ENCODE results near the gene LYSET.

DNA sequence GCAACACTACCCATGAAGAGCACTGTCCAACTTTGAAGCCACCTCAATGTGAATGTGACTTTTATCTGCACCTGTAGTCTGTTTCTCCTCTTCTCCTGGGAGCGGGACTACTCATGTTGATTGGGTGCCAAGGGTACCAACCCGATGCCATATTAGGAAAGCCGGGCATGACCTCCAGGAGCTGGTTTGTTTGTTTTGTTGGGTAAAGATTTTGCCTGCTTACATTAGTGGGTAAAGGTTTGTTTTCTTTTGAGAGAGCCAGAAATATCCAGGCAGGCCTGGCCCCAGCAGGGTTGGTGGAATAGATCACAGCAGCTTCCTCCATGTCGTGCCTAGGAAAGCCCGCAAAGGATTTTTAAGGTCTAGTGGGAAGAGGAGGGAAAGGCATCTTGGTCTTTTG lies 49.7 kb upstream of the LYSET start:
- TF ChIP-seq, protein P1, sequence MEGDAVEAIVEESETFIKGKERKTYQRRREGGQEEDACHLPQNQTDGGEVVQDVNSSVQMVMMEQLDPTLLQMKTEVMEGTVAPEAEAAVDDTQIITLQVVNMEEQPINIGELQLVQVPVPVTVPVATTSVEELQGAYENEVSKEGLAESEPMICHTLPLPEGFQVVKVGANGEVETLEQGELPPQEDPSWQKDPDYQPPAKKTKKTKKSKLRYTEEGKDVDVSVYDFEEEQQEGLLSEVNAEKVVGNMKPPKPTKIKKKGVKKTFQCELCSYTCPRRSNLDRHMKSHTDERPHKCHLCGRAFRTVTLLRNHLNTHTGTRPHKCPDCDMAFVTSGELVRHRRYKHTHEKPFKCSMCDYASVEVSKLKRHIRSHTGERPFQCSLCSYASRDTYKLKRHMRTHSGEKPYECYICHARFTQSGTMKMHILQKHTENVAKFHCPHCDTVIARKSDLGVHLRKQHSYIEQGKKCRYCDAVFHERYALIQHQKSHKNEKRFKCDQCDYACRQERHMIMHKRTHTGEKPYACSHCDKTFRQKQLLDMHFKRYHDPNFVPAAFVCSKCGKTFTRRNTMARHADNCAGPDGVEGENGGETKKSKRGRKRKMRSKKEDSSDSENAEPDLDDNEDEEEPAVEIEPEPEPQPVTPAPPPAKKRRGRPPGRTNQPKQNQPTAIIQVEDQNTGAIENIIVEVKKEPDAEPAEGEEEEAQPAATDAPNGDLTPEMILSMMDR (IDR thresholded peaks at IDR 0.05): peak in 1 of 4 experiments; percentile 6
- TF ChIP-seq POLR2AphosphoS5 (IDR thresholded peaks at IDR 0.05) (no peak), EP300 (IDR thresholded peaks at IDR 0.05) (no peak)

Measured in sigmoid colon (tissue), 4 donors.